NCI-H748 (cell line): ENCODE results near the gene SLC25A21.

ENCODE experiments used
- DNase-seq: peaks from one replicate; lab custom pipeline; 2025; ENCODE audit not compliant: unreplicated experiment; lab: John Stamatoyannopoulos, UW

The SLC25A21 gene

GRCh38 chr14:36785511-36785910, 386.9 kb downstream of the SLC25A21 start:
- DNase-seq = peak; percentile 94

- DNase-seq = no peak
Measured at GRCh38 chr14:36784541-36784940, 387.9 kb downstream of the SLC25A21 start.

GRCh38 chr14:36781897-36782296, 390.5 kb downstream of the SLC25A21 start:
- DNase-seq = no peak

- DNase-seq = no peak
Measured at GRCh38 chr14:36773558-36773957, 398.8 kb downstream of the SLC25A21 start.

- DNase-seq = peak; percentile 93
Measured at GRCh38 chr14:36773136-36773540, 399.3 kb downstream of the SLC25A21 start.

DNA sequence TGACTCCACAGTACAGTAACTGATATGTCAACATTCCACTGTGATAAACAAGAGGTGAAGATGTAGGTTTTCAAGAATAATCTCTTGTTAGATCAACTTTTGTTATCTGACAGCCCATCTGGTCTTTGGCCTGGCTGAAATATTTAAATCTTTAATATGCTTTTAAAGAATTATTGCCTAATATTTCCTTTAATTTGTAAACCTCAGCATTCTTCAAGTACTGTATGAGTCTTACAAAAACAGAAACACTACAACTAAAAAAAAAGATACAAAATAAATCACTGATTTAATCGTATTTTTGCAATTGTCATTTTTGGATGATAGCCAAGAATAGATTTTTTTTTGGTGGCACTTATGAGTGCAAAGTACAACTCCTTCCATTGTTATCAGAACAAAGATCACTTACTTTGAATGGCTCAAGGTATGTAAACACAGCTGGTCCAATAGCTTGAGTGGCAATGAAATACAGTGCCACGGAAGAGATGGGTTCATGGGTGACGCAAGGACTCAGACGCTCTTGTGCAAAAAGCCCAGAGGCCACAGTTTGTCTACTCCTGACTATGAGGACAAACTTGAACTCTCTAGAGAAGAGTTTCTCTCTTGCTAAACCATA, 401.3 kb downstream of the SLC25A21 start:
- DNase-seq = peak; percentile 97

DNA sequence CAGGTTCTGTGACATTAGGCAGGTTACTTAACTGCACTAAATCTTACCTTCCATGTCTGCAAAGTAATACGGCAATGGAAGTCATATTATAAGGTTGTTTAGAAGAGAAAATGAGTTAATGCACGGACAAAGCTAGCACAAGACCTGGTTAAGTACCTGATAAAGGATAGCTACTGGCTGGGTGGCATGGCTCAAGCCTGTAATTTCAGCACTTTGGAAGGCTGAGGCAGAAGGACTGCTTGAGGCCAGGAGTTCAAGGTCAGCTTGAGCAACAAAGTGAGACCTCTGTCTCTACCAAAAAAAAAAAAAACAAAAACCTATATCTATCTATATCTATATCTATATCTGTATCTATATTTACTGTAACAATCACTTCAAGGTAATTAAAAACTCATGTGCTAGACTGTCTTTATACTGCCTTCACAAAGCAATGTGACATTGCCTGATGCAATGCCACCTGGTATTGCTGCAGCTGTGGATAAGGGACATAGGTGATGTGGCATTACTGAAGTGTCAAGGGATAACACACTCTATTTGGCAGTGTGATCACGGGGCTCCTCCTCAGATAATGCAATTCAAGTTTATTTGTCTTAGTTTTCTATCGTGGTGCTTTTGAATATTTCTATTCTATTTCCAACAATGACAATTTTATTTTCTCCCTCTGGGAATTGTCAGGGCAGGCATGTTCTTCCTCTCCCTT, 403.6 kb downstream of the SLC25A21 start:
- peak; percentile 42 for DNase-seq

DNA sequence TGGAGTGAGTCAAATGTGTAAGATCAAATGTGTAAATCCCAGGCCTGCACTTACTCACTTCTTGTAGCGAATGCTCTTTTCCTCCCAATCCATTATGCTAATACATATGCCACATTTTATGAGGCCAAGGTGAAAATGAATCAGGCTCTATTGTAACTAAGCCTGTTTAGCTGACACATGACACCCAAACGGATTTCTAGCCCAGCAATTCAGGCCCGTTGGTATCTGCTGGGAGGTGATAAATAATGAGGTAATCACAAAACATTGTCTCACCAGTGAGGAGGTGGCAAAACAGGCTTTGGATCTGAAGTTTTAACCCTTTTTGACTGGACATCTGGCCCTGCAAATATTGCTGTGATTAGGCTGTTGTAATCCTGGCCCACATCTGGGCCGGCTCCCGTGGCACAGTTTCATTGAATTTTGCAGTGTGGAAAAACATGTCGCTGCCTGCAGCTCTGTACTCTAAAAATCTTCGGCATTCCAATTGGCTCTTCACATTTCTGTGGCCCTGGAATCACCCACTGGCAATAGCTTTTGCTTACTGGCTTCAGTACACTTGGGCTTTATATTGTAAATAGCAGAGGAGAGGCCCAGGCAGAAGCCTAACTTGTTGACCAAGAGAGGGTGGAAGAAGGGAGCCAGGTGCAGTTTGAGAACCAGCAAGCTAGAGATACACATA, 404.7 kb downstream of the SLC25A21 start:
- DNase-seq = peak; percentile 98

DNA sequence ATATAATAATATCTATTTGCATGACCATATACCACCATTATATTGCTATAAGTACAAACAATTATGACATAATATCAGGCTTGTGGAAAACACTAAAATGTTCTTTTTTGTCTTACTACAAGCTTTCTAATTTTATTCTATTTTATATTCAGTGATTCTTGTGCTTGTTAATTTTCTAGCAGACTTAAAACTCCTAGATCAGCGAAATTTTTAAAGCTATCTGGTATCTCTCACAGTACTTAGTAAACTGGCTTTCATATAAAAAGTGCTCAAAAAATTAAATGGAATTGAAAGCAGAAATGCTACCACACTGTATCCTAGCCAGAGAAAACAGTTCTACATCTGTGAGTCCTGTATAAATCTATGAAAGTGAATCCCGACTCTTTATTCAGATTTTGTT, 405.4 kb downstream of the SLC25A21 start:
- DNase-seq = no peak

DNA sequence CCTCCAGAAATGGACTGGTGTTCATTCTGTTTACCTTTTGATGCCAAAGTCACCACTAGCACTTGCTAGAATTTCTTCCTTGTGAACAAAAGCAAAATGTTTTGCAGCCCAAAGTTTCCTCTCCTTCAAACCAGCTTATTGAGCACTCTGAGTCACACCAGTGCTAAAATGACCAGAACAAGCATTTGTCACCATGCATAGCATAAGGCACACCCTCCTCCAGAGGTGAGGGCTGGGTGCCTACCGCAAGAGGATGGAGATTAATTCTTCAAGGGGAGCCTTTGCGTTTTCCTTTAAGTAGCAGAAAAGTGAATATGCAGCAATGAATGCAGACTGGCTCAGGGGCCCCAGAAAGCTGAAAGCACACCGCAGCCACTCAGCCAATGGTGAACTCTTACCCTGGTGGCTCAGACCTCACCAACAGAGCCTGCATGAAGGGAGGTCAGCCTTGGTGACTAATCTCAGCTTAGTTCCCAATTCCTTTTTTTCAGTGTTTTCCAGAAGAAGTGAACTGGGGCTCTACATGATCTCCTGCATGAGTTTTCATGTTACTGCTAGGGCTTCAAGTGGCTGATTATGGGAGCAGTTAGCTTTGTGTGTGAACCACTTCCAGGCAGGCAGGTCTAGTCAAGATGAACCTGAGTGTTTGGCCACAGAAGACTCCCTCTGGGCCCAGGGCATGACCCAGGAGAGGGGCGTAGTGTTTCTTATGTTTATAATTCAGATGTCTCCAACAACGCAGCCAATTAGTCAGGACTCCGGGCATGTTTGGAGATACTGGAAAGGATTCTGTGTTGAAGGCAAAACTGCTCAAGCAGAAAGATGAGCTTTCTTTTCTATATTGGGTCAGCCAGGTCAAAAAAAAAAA, 414.4 kb downstream of the SLC25A21 start:
- no peak for DNase-seq

DNA sequence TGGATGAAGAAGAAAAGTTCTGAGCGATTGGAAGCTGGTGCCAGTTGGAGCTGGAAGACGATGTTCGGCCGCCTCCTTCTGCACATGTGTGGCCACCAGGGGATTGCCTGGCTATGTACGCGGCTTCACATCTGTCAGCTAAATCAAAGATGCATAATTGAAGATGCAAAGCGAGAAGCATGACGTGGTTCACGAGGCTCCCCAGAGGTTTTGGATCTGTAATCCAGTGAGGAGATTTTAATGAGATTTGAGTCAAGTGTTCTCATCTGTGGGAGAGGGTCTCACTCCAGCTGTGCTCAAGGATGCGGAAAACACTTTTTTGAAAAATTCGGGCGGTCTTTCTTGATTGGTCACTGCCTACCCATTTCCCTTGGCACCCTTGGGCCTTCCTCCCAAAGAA, 416.2 kb downstream of the SLC25A21 start:
- no peak for DNase-seq

DNA sequence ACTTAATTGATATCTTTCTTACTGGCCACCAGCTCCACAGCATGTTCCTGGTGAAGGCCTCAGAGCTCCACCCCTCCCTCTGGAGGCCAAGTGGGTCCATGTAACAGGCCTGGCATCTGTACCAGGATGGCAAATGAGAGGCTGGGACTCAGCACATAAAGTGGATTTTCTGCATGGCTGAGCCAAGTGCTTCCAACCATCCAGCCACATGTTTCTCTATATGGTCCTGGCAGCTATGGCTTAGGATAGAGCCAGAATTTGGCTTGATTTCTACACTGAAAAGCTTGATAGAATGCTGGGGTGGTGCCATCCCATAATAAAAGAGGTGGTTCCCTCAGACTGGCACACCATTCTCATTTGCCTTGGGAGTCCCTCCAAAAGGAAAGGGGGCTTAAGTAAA, 416.6 kb downstream of the SLC25A21 start:
- DNase-seq = no peak

DNA sequence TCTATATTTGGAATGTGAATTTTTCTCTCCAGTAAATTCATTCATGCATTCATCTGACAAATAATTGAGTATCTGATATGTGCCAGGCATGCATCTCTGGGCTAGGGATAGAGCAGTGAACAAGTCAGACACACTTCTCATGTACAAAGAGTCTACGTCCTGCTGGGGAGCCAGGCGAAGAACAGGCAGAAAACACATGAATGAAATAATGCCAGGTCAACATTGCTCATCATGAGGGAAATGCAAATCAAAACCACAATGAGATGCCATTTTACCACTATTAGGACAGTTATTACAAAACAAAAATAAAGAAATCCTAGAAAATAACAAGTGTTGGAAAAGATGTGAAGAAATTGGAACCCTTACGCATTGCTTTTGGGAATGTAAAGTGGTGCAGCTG, 420.5 kb downstream of the SLC25A21 start:
- no peak for DNase-seq

DNA sequence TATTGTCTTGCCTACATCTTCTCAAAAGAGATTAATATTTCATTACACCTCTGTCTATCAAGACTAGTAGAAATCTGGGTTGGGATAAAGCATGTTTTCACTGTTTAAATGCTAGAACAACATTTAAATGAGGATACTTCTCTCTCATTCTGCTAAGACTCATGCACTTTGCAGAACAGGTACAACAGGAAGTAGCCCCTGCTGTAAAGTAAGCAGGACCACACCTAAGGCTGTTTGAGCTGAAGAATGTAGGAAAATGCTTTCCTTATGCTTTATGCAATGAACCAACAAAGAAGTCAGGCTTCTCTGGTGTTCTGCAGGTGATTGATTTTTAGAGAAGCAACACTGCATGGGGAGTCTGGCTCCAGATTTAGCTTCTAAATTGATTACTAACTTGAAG, 421.3 kb downstream of the SLC25A21 start:
- peak; percentile 53 for DNase-seq

DNA sequence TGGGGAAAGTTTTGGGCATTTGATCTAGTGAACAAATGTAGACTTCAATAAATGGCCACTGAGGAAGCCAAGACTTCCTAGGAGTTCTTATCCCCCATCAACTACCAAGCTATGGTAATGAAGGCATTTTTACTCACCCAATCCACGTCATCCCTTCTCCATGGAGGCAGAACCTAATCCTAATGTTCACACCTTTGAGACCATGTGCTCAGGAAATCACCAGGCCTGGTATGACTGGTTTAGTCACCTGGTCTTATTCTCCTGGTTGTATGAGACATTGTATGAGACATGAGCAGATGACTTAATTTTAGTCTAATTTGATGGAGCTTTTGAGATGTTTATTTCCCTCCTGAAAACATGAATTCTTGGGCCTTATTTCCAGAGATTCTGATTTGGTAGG, 422.2 kb downstream of the SLC25A21 start:
- no peak for DNase-seq

- DNase-seq = no peak
Measured at GRCh38 chr14:36748610-36749213, 423.7 kb downstream of the SLC25A21 start.

- DNase-seq = peak; percentile 48
Measured at GRCh38 chr14:36747411-36748184, 424.8 kb downstream of the SLC25A21 start.

- no peak for DNase-seq
Measured at GRCh38 chr14:36746872-36747271, 425.5 kb downstream of the SLC25A21 start.

- DNase-seq = no peak
Measured at GRCh38 chr14:36741858-36742257, 430.5 kb downstream of the SLC25A21 start.

DNA sequence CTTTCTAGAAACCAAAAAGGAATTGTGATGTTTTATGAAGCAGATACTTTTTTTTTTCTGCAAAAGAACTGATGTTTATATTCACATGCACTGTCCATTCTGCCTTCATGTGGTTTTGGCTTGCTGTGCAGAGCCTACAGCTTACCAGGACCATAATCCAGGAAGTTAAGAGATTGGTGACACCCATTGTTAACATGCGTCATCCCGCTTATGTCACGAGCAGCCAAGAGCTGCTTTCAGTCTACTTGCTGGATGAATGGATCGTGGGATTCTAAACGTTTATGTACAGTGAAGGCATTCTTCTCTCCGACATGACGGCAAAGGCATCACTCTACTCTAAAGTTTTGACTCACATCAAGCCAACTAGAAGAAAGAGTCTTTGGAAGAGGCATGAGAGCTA, 434.1 kb downstream of the SLC25A21 start:
- no peak for DNase-seq
